Cardiac muscle cell (in vitro differentiated cells and primary cell): ENCODE data around the gene C2orf81. TPM values are rescaled to one million over a fixed set of nuclear protein-coding genes. Genes with fewer than 3 reads are reported as not detected.

Experiments
- DNase-seq, 2 donors: peaks; one replicate each; pipeline versions ENCODE4 v3.0.0 to v3.0.0-alpha.2; 2010 to 2017; ENCODE audit warnings: low read depth in 1 of 2, low spot score in 1 of 2
- H3K27ac ChIP-seq: fragments of 200-600 bp; sonication (generic); 2 replicates; pipeline ENCODE4 v1.5.1; 2016
- H3K27me3 ChIP-seq: fragments of 200-600 bp; sonication (generic); 2 replicates; pipeline ENCODE4 v1.6.0; 2016; ENCODE audit warnings: control low read depth
- H3K36me3 ChIP-seq: fragments of 200-600 bp; sonication (generic); 2 replicates; pipeline ENCODE4 v1.5.1; 2016; ENCODE audit warnings: control low read depth
- H3K4me1 ChIP-seq: fragments of 200-600 bp; sonication (generic); 2 replicates; pipeline ENCODE4 v1.8.1; 2017; ENCODE audit warnings: low read depth, mild to moderate bottlenecking, mixed run types
- H3K4me3 ChIP-seq: fragments of 200-600 bp; sonication (generic); 2 replicates; pipeline ENCODE4 v1.5.1; 2016; ENCODE audit warnings: mild to moderate bottlenecking
- H3K9me3 ChIP-seq: fragments of 200-600 bp; sonication (generic); 2 replicates; pipeline ENCODE4 v1.5.1; 2017; ENCODE audit warnings: low read depth, mild to moderate bottlenecking, control low read depth
- polyA plus RNA-seq: library from polyadenylated mRNA; unstranded; fragments of >200 nt; fragmentation: Nextera tagmentation; extraction: Ambion mirVana; gene quantifications from 2 replicates; pipeline ENCODE4 v1.2.1, GENCODE V29; 2016
- total RNA-seq: library from RNA; depleted of rRNA; stranded (reverse); fragments of >200 nt; gene quantifications from 2 replicates; pipeline ENCODE4 v1.2.3, GENCODE V29; 2016
- TF ChIP-seq, protein P1 (sequence below): IDR thresholded peaks from 2 replicates; pipeline ENCODE4 v1.5.1; 2012; ENCODE audit warnings: low read depth, mild to moderate bottlenecking, low read length

Gene C2orf81
- total and polyA plus RNA-seq, 2 experiments from 2014 or later, result 7.1 to 9.5 TPM

DNA sequence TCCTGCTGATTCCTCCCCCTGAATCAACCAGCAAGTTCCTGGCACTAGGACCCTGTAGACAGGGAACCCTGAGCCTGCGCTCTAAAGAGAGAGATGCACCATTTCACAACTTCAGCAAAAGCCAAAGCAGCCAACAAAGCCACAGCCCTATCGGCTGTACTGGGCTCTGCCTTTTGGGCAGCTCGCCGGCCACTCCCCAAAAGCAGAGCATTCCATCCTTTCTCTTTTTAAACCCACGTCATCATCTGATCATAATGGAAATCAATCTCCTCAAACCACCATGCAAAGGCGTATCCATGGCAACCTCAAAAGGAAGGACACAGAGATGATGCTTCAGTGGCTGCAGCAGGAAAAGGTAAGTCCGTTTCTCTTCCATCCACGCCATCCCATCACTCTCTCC lies 36.0 kb downstream of the C2orf81 start:
- TF ChIP-seq, protein P1, sequence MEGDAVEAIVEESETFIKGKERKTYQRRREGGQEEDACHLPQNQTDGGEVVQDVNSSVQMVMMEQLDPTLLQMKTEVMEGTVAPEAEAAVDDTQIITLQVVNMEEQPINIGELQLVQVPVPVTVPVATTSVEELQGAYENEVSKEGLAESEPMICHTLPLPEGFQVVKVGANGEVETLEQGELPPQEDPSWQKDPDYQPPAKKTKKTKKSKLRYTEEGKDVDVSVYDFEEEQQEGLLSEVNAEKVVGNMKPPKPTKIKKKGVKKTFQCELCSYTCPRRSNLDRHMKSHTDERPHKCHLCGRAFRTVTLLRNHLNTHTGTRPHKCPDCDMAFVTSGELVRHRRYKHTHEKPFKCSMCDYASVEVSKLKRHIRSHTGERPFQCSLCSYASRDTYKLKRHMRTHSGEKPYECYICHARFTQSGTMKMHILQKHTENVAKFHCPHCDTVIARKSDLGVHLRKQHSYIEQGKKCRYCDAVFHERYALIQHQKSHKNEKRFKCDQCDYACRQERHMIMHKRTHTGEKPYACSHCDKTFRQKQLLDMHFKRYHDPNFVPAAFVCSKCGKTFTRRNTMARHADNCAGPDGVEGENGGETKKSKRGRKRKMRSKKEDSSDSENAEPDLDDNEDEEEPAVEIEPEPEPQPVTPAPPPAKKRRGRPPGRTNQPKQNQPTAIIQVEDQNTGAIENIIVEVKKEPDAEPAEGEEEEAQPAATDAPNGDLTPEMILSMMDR, result no peak
- Histone ChIP-seq H3K4me3 (no peak overlapping the region), H3K4me1 (peaks cover 29% of the 10 kb centered on the region), H3K27ac (peak overlapping the region; percentile 45), H3K36me3 (peaks cover 4% of the 10 kb centered on the region), H3K9me3 (no peaks in the 10 kb centered on the region), H3K27me3 (no peaks in the 10 kb centered on the region)
- DNase-seq, result peak in 1 of 2 donors; percentile 37

DNA sequence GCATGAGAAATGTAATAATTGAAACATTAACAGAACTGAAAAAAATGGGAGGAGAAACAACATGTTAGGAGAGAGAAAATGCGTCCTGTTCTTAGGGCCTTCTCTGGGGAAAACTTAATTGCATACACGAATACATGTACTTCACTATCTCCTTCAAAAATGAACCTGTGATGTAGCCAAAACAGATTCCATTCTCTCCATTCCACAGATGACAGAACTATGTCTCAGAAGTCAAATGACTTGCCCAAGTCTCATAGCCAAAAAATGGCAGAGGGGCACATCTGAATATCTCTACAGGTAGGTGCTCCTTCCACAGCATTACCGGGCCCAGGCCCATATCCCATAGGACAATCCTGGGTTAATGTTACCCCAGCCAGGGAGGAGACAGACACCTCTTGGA lies 37.4 kb downstream of the C2orf81 start:
- Histone ChIP-seq H3K36me3 (peaks cover 4% of the 10 kb centered on the region), H3K4me3 (no peak overlapping the region), H3K9me3 (no peaks in the 10 kb centered on the region), H3K27ac (peak overlapping the region; percentile 45), H3K4me1 (peaks cover 37% of the 10 kb centered on the region), H3K27me3 (no peaks in the 10 kb centered on the region)
- DNase-seq, result peak in 1 of 2 donors; percentile 26
- TF ChIP-seq, protein P1, result no peak

DNA sequence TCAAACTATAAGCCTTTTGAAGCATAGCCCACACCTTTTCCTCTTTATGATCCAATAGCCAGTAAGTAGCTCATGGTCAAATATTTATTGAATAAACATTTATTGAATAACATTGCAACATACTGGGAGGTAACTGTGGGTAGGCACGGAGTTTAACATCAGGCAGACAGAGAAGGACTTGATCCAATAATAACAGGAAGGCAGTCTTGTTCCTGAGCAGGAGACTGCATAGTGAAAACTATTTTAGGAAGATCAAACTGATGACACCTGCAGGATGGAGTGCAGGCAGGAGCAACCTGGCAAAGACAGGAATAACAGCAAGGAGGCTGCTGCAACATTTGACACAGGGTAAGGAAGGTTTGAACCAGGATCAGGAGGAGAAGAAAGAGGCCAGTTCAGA lies 38.2 kb downstream of the C2orf81 start:
- TF ChIP-seq, protein P1, result no peak

DNA sequence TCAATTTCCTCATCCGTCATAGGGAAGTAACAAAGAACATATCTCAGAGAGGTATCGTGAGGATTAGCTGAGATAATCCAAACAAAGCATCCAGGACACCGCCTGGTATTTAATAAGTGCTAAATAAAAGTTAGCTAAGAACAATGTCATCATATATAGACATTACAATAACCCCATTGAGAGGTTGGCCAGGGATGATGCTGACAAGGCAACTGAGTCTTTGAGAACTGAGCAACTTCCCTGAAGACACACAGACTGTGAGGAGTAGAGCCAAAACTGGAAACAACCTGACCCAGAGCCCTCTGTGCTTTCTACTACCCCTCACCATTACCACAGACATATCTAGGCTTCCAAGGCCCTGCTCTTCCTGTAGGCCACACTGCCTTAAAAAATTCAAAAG lies 39.7 kb downstream of the C2orf81 start:
- Histone ChIP-seq H3K36me3 (peaks cover 13% of the 10 kb centered on the region), H3K27me3 (no peaks in the 10 kb centered on the region), H3K4me3 (no peak overlapping the region), H3K4me1 (peaks cover 45% of the 10 kb centered on the region), H3K9me3 (no peaks in the 10 kb centered on the region), H3K27ac (peak overlapping the region; percentile 40)
- TF ChIP-seq, protein P1, result no peak
- DNase-seq, result no peak

More for the DNA sequence above, 38.2 kb downstream of the C2orf81 start:
- peaks cover 45% of the 10 kb centered on the region for H3K4me1 ChIP-seq
- H3K36me3 ChIP-seq, result peaks cover 4% of the 10 kb centered on the region
- H3K27me3 ChIP-seq, result no peaks in the 10 kb centered on the region
- no peak overlapping the region for H3K4me3 ChIP-seq
- peak overlapping the region; percentile 52 for H3K27ac ChIP-seq
- H3K9me3 ChIP-seq, result no peaks in the 10 kb centered on the region
- peak in 1 of 2 donors; percentile 40 for DNase-seq

DNA sequence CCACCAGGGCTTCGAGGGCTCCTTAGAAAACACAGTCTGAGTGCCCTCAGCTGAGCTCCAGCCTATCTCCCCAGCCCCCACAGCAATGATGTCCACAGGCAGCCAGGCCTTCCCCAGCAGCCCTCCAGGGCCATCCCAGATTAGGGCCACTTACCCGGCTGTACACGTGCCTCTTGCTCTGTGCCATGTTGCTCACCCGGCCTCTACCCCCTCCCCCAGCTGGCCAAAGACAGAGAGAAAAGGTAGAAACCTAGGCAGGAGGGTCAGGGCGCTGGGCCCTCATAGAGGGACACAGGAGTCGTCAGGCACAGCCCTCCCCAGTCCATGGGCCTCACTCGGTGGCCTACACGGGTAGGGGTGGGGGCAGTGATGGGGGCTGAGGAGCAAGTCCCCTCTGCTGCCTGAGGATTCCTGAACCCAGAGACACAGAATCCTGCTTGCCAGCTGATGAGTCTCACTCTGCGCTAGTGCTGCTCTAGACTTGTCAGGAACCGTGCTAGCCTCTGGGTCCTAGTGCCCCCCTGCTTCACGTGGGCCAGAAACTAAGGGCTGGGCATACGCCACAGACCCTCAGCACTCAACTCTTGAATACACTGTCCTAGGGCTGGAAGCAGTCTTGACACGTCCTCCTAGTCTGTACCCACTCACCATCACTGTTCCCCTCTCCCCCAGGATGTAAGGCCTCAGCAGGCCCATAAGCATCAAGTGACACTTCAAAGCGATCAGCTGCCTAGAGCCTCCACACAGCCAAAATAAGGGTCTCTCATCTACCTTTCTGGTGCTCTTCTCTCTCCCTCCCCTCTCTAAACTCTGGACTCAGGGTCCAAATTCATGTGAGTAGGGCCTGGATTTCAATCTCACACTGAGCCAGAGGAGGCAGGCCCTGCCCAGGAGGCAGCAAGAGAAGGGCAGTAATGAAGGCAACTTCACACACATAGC lies 41.3 kb downstream of the C2orf81 start, which contains the start of gene DCTN1:
TSS of gene DCTN1 (minus strand) at position 461 of the 939 bp plus-strand sequence. CDS start at position 187, 274 bp downstream.
- Histone ChIP-seq H3K36me3 (peaks cover 9% of the 10 kb centered on the region), H3K4me1 (peaks cover 43% of the 10 kb centered on the region), H3K27ac (peak within 1 kb of the TSS; percentile 89), H3K27me3 (no peaks in the 10 kb centered on the region), H3K9me3 (no peaks in the 10 kb centered on the region), H3K4me3 (peak within 1 kb of the TSS; percentile 31)
- TF ChIP-seq, protein P1, result no peak
- peak; percentile 69 to 78 for DNase-seq
